ENCODE results near the gene MS4A6E.

MS4A6E gene

DNA sequence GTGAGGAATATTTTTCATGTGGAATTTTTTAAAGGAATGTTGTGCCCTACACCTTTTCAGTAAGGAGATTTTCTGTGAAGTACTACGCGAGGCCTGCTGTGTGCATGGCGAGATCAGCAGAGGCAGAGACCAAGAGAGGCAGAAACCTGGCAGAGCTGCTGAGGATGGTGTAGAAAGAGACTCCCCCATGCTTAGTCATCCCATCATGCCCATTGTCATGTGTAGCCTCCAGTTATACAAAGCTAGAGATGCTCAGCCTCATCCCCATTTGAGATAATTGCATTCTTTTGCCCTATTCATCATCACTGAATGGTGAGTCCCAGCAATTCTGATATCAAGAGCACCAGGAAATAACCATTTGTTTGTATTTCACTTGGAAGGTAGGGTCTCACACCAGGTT lies 48.3 kb downstream of the MS4A6E start:
- DNase-seq (ENCODE audit: low read depth, low spot score), result no peak

DNA sequence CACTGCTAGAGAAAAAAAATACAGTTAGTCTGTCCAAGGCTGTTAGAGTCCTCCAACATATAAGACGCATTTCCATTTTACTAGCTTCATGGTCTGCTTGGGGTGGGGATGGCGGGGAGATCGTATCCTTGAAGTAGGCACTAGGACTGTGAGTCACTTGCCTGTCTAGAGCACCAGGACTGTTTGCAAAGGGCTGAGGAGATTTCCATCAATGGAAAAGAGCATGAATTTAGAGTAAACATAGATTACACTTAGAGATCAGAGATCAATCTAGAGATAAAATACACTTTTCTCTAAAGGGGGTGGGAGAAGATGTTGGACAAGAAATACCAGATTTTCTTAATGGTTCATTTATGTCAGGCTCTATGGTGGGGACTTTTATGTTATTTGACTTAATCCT lies 49.5 kb downstream of the MS4A6E start:
- no peak for DNase-seq (ENCODE audit: low read depth, low spot score)

DNA sequence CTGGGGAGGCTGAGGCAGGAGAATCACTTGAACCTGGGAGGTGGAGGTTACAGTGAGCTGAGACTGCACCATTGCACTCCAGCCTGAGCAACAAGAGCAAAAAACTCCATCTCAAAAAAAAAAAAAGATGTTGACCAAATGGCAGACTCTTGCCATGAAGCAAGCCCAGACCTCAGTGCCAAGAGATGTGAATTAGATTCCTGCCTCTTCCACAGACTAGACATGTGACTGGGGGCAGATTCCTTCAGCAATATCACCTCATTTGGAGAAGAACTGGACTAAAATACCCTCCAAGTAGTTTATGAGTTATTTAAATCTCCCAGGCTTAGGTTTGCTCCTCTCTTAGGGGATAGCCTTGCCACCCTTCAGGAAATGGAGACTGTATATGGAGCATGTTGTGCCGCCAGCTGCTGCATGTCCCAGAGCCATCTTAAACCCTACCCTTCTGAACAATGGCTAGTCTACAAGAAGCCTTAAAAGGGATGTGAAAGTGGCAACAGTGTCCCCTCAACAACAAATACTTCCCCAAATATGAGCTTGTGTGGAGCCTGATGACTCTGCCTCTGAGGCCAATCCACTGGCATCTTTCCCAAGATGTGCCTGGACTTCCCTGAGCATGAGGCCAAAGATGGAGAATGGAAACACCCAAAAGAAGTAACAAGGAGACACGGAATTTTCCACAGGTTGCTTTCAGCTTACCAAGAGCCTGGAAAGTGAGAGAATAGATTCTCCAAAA lies 50.5 kb downstream of the MS4A6E start:
- no peak for DNase-seq (ENCODE audit: low read depth, low spot score)

DNA sequence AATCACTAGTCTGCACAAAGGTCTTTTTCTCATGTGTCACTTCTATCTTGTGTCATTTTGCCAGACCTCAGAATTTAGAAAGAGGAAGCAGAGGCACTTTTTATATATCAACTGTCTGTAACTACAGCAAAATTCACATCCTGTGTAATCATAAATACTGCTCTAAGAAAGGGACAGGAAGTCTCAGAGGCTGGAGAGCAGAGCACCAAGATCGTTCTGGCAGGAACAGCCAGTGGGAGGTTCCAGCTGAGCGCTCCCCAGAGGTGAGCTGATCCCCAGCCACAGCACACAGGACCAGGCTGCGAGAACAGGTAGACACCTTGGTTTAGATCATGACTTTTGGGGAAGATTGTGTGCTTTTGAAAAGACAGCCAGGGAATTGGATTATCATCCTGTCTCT lies 51.3 kb downstream of the MS4A6E start, which contains the start of gene MS4A7:
MS4A7 (plus strand) TSS at position 179 of the 400 bp plus-strand sequence. CDS start 4,610 bp downstream, outside the sequence.
- no peak for DNase-seq (ENCODE audit: low read depth, low spot score)

DNA sequence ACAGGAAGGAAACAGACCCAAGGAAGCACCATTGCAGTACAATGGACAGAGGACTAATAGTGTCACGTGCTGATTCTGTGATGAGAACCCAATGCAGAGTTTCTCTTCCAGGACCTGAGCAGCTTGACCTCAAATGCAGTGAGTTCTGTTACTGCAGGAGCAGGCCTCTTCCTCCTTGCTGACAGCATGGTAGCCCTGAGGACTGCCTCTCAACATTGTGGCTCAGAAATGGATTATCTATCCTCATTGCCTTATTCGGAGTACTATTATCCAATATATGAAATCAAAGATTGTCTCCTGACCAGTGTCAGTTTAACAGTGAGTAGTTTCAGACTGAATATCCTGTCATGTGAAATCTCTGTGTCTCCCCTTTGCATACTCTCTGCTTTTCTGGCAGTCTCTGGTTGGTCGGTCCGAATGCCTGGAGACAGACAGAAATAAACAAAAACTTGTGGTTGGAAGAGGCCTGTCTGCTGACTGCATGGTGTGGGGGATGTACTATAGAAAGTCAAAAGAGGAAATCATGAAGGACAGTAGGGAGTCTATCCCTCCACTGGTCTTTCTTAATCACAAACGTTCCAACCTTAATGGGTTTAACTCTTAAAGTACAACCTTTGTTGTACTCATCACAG lies 62.3 kb downstream of the MS4A6E start:
- DNase-seq (ENCODE audit: low read depth, low spot score), result no peak

DNA sequence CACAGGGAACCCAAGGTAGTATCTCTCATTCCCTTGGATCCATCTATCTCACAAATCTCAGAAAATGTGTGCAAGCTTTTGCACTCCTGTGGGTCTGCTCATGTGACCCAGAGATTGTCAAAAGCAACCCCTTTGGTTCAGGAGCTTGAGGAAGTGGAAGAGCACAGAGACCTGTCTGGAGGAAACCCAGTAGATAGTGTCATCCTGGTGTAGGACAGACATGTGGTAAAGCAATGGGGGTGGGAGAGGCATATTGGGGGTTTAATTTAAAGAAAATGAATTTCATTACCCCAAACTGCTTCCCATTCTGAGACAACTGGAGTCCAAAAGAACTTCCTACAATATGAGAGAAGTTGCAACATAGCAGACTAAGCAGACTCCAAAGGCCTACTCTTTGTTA lies 63.4 kb downstream of the MS4A6E start:
- no peak for DNase-seq (ENCODE audit: low read depth, low spot score)
